Breast epithelium (tissue), 3 donors: ENCODE measurements around the gene HDAC10.

Source experiments
- CTCF ChIP-seq, 3 donors: fragments of 450-650 bp; IDR thresholded peaks; one replicate each; pipeline ENCODE4 v1.5.1; 2016 to 2017; ENCODE audit warnings: antibody characterized with exemption in 3 of 3, mild to moderate bottlenecking in 3 of 3, moderate library complexity in 3 of 3
- POLR2A ChIP-seq: fragments of 450-650 bp; IDR thresholded peaks from one replicate; pipeline ENCODE4 v1.6.1; 2016; ENCODE audit warnings: antibody characterized with exemption, mild to moderate bottlenecking, moderate library complexity

GRCh38 chr22:50289151-50289941, 38.3 kb upstream of the HDAC10 start:
- no peak for TF ChIP-seq CTCF (IDR thresholded peaks at IDR 0.05)
- no peak for TF ChIP-seq POLR2A
